Non-pigmented ciliary epithelial cell (primary cell): ENCODE measurements around the gene RCN1.

ENCODE experiments used
- DNase-seq: peaks from one replicate; pipeline ENCODE4 v3.0.0-alpha.2; 2010; ENCODE audit warnings: low read depth

The RCN1 gene

GRCh38 chr11:32153747-32154146 is 62.9 kb downstream of the RCN1 start:
- no peak for DNase-seq

- DNase-seq, result no peak
Observed at GRCh38 chr11:32154275-32154674, 63.4 kb downstream of the RCN1 start.
